D721Med (cell line): ENCODE data around the gene PSMG3.

Source experiments
- DNase-seq: peaks from one replicate; pipeline ENCODE4 v3.0.0; 2011; ENCODE audit warnings: low spot score; ENCODE audit not compliant: insufficient read length
- FAIRE-seq: peaks from 2 replicates; lab custom pipeline; 2011; peaks lifted over from hg19 to GRCh38; lab: Jason Lieb, UNC
- CTCF ChIP-seq: IDR thresholded peaks from 2 replicates; pipeline ENCODE4 v1.5.1; 2012; ENCODE audit warnings: mild to moderate bottlenecking, control low read depth; ENCODE audit not compliant: insufficient read depth; ENCODE audit errors: missing control alignments

Gene PSMG3

DNA sequence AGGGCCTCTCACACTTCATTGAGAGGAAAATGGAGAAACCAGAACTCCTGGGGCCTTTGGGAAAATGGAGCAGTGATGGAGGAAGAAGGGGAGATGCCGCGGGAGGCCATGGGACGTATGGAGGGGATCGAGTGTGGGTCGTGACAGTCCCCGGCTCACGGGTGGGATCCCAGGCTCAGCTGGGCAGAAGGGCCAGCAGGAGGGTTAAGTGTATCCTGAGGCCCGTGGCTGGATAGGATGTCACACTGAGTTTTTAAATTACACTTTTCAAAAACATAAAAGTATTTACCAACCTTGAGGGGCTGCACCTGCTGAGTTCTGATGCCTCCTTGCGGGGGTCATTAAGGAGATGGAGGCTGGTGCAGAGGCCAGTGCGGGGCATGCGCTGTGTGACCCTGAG is 28.0 kb upstream of the PSMG3 start:
- no peak for TF ChIP-seq CTCF
- FAIRE-seq (no peak), DNase-seq (no peak)

DNA sequence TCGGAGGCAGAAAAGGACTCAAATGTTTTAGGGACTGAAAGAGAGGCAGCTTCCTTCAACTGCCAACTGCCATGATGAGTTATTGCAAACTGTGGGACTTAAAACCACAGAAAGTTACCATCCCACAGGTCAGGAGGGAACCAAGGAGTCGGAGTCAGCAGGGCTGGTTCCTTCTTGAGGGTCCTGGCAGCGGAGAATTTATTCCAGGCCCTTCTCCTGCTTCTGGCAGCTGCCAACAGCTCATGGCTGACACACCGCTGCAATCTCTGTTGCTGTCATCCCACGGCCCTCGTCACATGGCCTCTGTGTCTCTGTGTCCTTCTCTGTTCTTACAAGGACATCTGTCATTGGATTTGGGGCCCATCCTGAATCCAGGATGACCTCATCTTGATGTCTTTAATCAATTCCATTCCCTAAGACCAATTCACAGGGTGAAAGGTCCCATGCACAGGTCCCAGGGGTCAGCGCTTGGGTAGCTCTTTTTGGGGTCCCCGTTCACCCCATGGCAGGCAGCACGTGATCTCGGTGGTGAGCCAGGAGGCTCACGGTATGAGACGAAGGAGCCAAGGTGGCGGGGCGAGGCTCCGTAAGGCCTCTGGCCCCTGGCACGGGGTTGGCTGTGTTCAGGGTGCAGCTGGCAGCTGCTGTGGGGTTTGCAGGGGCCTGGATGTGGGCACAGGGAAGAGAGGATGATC is 27.4 kb upstream of the PSMG3 start:
- TF ChIP-seq CTCF = no peak
- FAIRE-seq (no peak), DNase-seq (no peak)

DNA sequence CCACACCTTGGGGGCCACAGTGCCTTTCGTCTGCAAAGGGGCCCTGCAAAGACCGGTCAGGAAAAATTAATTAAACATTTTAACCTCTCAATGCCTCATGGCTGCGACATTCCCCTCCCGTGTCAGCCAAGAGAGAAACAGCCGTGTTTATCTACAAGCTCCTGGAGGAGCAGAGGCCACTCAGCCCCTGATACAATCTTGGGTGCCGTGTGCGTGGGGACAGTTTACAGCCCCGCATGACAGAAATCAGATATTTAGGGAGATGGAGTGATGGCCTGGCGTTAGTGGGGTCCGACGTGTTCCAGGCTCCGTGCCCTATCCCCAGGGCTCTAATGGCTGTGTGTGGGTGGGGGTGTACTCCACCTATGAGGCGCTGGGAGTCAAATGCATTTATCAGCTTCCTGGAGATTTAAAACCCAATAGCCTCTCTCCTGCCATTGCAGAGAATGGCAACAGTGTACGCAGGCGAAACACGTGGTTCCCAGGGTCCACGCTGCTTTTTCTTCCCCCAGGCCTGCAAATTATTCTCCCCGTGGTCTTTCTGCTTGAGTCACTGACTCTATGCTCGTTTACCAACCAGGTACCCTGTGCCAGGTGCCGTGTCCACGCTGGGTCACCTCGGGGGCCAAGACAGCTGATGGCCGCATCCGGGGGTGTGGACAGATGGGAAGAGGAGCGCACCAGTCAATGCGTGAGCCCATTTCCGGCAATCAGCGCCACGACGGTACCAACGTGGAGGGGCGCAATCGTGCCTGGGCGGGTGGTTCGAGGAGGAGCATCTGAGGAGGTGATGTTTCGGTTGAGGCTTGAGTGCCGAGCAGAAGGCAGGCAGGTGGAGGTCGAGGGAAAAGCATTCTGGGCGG is 26.6 kb upstream of the PSMG3 start:
- no peak for TF ChIP-seq CTCF
- DNase-seq = no peak
- FAIRE-seq = no peak

DNA sequence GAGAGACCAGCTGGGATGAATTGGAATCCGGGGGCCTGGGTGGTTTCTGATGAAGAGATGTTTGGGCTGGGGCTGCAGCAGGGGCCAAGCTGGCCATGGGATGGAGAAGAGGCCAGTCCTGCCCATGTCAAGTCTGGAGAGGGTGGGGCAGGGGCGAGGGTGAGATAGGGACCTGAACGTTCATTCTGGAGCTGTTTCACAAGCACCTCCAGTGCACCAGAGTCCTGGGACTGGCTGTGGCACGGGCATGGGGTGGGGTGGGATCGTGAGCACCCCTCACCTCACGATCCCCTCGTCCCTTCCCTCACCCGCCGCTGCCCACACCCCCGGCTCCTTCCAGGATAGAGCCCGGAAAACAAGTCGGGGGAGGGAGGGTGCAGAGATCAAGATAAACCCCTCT is 25.8 kb upstream of the PSMG3 start:
- TF ChIP-seq CTCF = no peak
- no peak for FAIRE-seq
- no peak for DNase-seq

DNA sequence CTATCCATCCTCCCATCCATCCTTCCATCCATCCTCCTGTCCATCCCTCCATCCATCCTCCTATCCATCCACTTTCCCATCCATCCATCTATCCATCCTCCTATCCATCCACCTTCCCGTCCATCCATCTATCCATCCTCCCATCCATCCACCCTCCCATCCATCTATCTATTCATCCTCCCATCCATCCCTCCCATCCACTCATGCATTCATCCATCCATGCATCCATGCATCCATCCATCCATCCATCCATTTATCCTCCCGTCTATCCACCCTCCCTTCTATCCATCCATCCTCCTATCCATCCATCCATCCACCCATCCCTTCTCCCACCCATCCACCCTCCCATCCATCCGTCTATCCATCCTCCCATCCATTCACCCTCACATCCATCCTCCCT is 25.2 kb upstream of the PSMG3 start:
- DNase-seq (no peak), FAIRE-seq (no peak)
- no peak for TF ChIP-seq CTCF

DNA sequence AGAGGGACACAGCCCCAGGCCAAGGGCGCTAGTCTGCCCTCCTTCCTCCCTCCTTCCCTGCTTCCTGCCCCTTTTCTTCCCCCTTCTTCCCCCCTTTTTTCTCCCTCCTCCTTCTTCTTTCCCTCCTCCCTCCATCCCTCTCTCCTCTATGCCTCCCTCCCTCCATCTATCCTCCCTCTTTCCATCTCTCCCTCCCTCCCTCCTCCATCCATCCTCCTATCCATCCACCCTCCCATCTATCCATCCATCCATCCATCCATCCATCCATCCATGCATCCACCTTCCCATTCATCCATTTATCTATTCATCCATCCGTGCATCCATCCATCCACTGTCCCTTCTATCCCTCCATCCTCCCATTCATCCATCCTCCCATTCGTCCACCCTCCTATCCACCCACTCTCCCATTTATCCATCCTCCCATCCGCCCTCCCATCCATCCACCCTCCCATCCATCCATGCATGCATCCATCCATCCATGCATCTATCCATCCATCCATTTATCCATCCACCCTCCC is 24.1 kb upstream of the PSMG3 start:
- no peak for FAIRE-seq
- no peak for TF ChIP-seq CTCF

More for the DNA sequence above, 24.1 kb upstream of the PSMG3 start:
- DNase-seq = no peak
